GM18508 (cell line): ENCODE measurements around the gene MTOR.
"Not testable (repeated sequence)": the region's sequence is repeated elsewhere in the genome, so short reads cannot be mapped to it uniquely, and the experiment has no call there.

Source experiments
- ATAC-seq: cut with Tn5 transposase; IDR thresholded peaks from one replicate; pipeline ENCODE4 v1.9.1; 2021; ENCODE audit warnings: moderate number of reproducible peaks; ENCODE audit not compliant: insufficient read depth, unreplicated experiment

The MTOR gene

DNA sequence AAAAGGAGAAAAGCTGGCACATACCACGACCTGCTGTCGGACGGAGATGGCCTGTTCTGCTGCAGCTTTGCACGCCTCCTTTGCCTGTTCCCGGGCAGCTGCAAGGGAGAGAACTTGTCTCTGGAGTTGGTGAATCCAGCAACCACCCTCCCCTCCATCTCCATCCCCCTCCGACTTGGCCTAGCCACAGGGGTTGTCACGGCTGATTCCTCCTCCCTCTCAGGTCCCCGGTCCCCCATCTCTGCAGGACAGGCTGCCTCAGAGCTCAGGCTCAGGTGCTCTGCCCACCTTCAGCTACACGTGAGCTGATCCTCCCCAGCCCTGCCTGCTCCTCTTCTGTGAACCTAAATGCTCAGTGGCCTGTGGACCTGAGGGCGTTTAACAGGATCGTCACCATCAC lies 191.5 kb downstream of the MTOR start:
- no peak for ATAC-seq

DNA sequence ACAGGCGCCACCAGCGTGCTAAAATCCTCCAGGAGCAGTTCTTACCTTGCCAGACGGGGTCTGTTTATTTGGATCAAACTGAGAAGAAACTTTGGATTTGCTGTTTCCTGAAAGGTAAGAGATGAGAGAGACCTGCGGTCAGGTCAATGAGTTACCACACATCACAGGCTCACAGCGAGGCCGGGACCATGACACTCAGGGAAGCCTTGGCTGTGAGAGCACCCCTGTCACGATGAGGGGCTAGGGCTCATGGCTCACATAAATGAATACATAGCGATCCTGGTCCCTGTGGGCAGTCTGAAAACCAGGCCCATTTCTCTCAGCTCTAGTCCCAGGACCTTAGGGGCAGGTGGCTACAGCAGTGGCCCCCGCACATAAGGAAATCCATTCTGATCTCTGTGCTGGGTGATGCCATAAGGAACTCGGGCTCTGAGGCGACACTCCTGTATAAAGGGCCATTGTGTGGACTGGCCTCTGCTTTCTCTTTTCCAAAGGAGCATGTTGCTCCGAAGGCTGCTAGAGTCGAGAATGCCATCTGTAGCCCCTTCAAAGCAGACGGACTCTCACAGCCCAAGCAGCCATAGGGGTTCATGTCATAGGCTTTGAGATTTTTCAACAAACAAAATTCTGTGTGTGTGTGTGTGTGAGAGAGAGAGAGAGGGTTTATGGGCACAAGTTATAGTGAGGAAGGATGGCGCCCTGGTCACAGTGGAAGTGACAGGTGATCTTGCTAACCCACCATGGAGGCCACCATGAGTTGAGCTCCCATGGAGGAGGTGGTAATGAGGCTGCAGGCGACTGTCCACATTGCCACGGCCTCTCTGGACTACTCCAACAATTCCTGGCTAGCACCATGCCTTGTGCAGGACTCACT lies 193.5 kb downstream of the MTOR start:
- ATAC-seq: no peak

DNA sequence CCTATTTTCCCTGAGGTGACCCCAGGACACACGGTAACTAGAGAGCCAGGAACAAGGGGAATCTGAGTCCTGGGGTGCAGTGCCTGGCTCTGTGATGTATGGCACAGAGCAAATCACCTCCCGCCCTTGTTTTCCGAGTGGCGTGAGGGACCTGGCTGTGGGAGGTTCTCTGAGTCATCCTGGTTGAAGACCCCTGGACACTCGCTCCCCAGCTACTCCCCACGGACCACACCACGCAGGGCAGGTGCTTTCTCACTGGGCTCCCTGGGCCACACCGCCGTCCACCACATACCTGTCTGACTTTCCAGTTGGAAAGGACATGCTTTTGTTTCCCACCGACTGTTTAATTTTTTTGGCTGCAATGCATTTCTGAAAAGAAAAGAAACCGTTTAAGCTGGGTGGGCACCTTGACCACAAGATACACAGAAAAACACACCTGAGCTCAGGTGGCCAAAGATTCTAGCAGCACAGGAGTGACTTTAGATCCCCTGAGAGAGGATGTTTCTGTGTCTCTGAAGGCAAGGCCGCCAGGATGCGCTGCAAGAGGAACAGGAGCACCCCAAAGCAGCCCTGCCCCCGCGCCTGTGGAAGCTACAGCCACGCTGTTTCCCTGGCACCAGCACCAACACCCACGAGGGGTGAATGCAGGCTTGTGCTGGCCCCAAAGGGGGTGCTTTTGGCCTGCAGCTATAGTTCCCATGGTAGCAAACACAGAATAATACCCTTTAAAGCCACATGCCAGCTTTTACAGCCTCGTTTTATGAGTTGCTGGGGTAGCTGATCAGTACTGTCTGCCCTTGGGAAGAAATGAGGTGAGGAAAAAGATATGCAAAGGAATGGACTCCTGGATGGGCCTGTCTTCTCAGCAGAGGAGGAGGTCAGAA lies 194.4 kb downstream of the MTOR start:
- no peak for ATAC-seq

DNA sequence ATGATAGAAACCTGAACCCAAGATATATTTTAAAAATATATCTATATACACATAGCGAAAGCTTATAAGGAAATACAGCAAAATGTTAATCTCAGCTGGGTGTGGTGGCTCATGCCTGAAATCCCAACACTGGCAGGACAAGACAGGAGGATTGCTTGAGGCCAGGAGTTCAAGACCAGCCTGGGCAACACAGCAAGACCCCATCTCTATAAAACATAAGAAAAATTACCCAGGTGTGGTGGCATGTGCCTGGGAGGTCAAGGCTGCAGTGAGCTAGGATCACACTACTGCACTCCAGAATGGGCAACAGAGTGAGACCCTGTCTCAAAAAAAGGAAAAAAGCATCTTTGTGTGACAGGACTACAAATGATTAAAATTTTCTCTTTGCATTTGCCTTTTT lies 196.6 kb downstream of the MTOR start:
- no peak for ATAC-seq

DNA sequence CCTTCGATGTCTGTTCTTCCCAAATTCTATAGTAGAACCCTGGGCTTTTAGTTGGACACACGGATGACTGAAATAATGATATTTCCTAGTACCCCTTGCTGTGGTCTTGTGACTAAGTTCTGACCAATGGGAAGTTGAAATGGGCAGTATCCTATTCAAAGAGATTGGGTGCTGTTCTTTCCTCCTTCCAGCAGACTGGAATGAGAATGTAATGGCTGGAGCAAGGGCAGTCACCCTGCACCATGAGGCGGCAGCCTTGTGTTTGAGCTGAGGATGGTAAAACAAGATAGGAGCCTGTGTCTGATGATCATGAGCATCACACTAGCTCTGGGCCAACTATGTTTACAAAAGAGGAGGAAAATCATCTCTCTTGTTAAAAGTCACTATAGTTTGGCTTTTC lies 197.4 kb downstream of the MTOR start:
- no peak for ATAC-seq

- ATAC-seq: not testable (repeated sequence)
These were observed 198.3 kb downstream of the MTOR start for GRCh38 chr1:11063937-11064537.

DNA sequence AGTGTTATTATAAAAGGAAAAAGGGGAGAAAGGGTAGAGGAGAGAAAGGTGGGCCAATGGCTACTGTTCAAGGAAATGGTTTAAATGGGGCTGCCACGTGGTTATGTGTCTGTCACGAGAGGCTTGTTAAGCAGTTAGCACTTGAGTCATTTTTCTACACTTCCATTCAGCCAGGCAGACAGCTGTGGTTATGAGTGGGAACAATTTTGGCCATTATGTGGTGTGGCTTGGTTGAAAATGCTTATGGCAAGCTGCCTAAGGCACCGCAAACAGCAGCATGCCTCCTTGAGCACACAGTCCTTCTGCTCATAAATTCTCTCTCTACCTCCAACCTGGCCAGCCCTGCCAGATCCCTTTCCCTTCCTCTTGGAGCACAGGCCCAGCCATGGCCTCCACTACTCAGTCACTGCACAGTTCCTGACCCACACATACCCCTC lies 199.4 kb downstream of the MTOR start:
- no peak for ATAC-seq

- ATAC-seq: no peak
These were observed 200.5 kb downstream of the MTOR start for GRCh38 chr1:11061652-11062365.

DNA sequence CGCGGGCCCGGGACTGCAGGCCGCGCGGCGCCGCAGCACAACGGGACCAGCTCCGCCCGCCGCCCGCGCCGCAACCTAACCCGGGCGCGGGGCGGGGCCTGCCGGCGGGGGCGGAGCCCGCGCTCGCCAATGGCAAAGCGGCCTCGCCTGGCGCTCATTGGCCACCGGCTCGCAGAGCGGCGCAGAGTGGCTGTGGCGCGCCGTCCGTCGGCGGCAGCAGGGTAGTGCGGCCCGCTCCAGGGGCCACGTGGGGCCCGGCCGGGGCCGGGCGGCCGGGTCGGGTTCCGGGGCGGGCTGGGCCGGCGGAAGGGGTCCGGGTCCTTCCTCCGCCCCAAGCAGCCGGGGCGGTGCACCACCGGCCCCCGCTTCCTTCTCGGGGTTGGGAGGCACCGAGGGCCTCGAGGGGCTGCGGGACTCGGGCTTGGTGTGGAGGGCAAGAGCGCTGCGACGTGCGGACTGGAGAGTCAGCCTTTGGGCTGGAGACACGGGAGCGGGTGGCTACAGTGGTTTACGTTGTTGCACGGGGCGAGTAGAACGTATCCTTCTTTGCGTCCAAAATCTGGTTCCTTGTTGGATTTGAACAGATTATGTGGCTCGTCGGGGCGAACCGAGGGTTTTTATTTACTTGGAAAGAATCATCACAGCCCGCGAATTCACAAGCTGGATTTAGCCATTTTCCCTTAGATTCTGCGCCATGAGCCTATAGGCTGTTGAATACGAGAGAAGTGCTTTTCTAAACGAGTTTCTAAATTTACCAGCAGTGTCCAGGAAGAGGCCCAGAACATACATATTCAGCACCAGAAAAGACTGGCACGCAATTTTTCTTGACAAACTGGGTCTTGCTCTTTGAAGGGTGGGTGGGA lies 202.2 kb downstream of the MTOR start, which contains the start of gene SRM:
TSS of gene SRM (minus strand) at position 51 of the 863 bp plus-strand sequence. CDS start 75 bp downstream, outside the sequence.
- peak; percentile 42 for ATAC-seq

DNA sequence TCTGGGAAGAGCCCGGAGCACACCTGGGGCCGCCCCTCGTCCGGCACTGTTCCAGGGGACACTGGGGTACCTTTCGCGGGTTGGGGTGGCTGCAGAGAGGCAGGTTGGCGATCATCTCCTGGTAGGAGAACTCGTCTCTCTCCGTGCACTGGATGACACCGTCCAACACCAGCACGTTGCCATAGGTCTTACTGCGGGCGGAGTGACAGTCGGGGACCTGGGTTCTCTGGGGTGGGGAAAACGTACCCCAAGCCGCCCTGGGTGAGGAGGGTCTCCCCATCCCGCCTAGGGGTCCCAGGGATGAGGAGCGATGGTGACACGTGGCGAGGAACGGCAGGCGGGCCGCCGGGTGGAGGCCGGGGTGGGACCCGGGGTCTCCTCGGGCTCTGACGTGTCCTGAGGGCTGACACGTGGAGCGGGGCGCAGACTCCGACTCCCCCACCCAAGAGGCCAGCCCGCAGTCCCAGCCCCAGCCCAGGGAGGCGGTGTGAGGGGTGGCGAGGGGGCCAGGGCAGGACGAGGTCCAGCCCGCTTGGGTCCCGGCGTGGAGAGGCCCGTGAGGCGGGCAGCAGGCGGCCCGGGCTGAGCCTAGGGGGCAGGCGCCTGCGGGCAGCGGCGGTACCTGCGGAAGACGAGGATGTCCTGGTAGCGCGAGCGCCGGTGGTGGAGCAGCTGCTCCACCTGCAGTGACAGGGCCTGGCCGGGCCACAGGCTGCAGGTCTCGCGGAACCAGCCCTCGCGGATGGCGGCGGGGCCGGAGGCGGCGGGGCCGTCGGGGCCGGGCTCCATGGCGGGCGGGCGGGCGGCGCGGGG lies 203.0 kb downstream of the MTOR start:
- no peak for ATAC-seq

DNA sequence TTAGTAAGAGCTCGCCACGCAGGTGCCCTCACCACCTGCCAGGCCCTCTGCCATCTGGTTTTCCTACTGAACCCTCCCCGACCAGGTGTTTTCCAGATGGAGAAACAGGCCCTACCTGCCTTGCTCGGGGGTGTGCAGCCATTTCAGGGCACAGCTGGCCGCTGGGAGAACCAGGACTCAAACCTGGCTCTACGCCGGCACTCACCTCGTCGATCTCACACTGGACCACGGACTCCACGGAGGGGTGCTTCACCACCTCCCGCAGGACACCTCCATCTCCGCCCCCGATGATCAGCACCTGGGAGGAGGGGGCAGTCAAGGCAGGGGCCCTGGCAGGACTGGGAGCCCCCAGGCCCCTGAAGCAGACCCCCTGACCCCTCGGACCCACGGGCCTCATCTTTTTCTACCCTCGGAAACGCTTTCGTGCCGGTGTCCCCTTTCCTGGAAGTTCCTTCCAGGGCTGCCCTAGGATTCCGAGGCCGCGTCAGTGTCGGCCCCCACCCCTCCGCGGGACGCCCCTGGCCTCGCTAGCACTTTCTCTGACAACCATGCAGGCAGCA lies 203.7 kb downstream of the MTOR start:
- no peak for ATAC-seq

DNA sequence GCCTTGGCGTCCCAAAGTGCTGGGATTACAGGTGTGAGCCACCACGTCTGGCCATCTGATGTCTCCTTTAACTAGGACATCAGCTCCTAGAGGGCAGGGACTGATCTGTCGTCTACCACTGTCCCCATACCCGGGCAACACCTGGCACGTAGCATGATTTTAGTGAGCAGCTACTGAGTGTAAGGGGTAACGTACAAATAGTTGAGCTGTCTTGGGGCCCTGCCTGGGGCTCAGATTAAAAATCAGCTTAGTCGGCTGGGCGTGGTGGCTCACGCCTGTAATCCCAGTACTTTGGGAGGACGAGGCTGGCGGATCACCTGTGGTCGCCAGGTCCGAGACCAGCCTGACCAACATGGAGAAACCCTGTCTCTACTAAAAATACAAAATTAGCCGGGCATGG lies 204.3 kb downstream of the MTOR start:
- no peak for ATAC-seq

GRCh38 chr1:11057477-11057876 lies 204.9 kb downstream of the MTOR start:
- ATAC-seq: no peak
